ENCODE results near the gene LOC128125822. TPM values are rescaled to one million over a fixed set of nuclear protein-coding genes. Genes with fewer than 3 reads are reported as not detected.
"Not testable (repeated sequence)": the region's sequence is repeated elsewhere in the genome, so short reads cannot be mapped to it uniquely, and the experiment has no call there.

LOC128125822 gene

DNA sequence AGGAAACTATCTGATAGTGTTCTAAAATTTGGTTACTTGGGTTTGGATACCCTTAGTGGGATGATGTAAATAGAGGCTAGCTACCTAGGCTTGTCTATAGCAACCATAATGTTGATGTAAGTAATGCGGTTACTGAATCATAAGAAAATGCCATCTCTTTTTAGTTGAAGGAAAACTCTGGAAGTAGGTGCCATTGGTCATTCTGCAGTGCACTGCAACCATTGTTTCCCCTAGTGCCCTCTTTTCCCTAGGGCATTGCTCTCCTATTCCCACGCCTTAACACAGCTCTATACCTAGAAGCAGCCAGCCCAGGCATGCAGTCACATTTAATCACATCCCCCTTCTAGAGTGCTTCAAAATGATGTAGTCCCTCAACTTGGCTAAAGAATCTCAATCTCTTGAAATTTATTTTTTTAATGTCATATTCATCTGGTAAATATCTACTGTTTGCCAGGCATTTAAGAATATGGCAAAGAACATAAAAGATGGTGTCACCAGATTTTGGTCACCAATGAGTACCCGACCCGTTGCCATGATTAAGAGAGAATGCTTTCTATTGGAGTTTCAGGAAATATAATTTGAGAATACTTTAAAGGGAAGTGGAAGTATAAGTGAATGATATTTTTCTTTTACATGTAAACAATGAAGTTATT lies 10.4 kb downstream of the LOC128125822 start:
- DNase-seq (ENCODE audit: low spot score): no peak

DNA sequence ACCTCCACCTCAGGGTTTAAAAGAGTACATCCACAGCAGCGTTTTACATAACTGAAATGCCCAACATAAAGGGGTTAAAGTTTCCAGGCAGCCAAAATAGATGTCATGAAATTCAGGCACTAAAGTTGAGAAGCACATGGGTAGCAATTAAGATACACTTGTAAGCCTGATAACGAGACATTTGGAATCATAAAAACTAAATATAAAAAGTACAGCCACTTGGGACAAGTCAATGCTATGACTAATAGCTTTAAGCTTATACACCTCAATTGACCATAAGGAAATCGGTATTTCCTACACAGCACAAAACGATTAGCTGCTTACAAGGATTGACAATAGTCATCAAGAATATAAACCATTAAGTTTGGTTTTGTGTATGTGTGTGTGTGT lies 11.8 kb downstream of the LOC128125822 start:
- DNase-seq (ENCODE audit: low spot score): no peak

DNA sequence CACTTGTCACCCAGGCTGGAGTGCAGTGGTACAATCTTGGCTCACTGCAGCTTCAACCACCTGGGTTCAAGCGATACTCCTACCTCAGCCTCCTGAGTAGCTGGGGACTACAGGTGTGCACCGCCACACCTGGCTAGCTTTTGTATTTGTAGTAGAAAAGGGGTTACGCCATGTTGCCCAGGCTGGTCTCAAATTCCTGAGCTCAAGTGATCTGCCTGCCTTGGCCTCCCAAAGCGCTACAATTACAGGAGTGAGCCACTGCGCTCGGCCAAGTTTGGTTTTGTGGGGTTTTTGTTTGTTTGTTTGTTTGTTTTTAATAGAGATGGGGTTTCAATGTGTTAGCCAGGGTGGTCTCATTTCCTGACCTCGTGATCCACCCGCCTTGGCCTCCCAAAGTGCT lies 12.3 kb downstream of the LOC128125822 start:
- DNase-seq (ENCODE audit: low spot score): no peak

DNA sequence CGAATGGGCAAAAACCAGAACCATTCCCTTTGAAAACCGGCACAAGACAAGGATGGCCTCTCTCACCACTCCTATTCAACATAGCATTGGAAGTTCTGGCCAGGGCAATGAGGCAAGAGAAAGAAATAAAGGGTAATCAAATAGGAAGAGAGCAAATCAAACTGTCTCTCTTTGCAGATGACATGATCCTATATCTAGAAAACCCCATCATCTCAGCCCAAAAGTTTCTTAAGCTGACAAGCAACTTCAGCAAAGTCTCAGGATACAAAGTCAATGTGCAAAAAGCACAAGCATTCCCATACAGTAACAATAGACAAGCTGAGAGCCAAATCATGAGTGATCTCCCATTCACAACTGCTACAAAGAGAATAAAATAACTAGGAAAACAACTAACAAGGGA lies 13.4 kb downstream of the LOC128125822 start:
- not testable (repeated sequence) for DNase-seq (ENCODE audit: low spot score)

DNA sequence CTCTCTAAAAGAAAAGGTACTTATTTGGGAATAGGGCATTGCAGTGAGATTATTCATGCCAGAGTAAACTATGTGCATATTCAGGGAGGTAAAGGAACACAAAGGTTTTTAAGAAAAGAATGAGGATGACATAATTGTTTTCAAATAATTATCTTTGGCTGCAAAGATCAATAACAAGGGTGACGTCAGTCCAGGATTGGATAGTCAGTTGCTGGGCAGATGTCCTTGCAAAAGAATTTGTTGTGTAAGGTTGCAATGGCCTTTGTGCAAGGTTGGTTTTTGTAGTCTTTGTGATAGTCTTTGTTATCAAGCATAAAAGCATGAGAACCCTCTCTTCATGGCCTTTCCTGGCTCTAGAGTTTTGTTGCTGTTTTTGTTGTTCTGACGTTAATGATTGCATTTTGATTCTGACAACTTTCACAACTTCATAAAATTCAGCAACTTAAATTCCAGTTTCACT lies 17.7 kb downstream of the LOC128125822 start:
- DNase-seq (ENCODE audit: low spot score): no peak

DNA sequence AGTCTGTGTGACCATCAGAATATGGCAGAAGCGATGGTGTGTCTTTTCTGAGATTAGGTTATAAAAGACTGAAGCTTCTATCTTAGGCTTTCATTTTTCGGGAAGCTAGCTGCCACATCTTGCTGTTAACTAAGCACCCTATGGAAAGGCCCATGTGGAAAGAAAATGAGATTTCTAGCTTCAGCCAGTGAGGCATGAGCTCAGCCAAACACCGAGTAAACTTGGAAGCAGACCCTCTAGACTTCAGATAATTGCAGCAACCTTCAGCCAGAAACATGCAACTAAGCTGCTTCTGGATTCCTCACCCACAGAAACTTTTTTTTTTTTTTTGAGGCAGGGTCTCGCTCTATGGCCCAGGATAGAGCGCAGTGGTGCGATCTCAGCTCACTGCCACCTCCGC lies 20.6 kb downstream of the LOC128125822 start:
- no peak for DNase-seq (ENCODE audit: low spot score)

DNA sequence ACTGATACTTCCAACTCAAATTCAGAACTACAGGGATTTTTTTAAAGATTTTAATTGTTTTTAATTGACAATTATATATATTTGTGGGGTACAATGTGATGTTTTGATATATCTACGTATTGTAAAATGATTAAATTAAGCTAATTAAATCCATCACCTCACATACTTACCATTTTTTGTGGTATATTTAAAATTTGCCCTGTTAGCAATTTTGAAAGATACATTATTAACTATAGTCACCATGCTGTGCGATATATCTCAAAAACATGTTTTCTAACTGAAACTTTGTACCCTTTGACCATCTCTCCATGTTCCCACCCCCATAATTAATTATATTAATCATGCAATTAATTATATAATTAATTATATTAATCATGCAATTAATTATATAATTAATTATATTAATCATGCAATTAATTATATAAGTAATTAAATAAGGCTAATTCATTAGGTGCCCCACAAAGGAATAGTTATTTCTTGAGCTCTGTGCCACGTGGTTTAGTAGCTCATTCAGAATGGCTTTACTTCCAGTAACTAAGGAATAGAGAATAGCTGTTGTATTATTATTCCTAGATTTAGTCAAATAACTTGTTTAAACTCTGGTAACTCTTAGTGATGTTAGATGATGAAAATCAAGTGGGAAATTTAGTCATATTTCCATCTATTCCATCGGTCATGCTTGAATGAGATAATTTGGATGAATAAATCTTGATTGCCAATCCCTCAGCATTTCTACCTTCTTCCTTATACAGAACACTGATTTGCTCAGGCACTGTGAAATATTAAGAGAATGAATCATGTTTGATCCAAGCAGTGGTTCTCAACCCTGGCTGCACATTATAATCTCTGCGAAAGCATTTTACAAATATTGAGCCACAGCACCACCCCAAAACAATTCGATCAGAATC lies 25.1 kb downstream of the LOC128125822 start:
- no peak for DNase-seq (ENCODE audit: low spot score)

DNA sequence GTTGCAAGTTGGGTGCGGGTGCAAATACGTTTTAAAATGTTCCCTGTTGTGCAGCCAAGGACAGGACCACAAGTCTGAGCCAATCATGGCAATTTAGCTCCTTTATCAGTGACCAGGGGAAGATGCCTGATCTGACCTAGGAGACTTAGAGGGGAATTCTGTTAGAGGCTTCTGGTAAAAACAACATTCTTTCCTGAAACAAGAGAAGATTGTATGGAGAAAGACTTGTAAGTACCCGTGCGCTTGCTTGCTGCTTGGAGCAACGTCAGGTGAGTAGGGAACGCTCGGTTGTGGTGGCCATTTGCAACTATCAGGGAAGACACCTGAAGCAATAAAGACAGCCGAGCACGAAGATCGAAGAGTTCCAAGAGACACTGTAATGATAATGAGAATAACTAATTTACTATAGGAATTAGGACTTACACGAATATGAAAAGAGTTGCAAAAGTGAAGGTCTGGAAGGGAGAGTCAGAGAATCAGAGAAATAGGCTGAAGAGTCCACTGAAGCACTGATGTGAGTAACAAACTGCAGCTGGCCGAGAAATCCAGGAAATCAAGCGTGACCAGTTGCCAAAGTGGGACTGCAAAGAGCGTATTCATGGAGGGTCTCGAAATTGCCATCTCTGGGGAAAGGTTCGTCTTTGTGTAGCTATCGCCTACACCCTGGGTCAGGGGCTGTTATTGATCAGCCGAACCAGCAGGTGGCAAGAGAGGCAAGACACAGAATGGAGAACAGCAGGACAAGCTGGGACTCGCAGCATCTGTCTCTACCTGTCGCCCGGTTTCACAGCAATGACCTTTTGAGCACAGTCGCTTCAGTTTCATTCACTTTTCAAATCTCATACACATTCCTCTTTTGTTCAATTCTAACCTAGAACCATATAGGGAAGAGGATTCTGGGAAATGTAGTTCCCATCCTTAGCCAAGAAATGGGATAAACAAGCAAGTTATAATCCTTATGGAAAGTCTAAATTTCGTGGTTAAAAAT lies 26.1 kb downstream of the LOC128125822 start:
- peak; percentile 86 for DNase-seq (ENCODE audit: low spot score)

DNA sequence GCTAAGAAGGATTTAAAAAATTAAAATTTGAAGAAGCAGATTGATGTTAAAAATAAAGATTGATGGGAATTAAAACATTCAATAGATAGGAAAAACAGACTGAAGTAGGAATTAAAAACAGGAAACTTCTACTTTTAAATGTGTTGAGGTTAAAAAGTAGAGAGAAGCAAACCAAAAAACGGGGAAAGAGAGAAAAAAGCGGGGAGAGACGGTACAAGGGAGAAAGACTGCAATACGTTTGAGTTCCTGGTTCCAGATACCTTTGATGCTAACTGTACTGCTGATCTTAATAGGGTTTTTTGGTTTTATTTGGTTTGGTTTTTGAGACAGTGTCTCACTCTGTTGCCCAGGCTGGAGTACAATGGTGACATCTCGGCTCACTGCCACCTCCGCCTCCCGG lies 27.0 kb downstream of the LOC128125822 start:
- no peak for DNase-seq (ENCODE audit: low spot score)

DNA sequence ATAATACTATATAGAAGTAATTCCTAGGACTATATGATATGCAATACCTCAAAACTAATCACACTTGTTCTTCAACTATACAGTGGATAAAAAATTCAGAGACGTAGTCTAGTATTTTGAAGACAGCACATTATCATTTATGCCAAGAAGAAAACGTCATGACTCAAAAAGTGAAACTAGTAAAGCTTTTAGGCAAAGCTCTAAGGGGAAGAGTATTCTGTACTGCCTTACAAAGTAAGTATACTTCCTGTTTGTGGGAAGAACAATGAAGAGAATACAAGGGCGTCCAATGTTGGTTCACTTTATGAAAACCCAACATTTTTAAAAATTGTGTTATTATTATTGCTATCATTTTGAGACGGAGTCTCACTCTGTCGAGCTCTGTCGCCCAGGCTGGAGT lies 27.9 kb downstream of the LOC128125822 start:
- DNase-seq (ENCODE audit: low spot score): no peak

DNA sequence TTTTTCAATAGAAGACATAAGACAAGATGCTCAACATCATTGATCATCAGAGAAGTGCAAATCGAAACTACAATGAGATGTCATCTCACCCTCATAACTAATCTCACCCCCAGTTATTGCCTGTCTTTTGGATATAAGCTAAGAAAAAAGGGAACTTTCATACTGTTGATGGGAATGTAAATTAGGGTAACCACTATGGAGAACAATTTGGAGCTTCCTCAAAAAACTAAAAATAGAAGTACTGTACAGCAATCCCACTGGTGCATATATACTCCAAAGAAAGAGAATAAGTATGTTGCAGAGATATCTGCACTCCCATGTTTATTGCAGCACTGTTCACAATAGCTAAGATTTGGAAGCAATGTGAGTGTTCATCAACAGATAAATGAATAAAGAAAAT lies 37.0 kb downstream of the LOC128125822 start:
- DNase-seq (ENCODE audit: low spot score): no peak

DNA sequence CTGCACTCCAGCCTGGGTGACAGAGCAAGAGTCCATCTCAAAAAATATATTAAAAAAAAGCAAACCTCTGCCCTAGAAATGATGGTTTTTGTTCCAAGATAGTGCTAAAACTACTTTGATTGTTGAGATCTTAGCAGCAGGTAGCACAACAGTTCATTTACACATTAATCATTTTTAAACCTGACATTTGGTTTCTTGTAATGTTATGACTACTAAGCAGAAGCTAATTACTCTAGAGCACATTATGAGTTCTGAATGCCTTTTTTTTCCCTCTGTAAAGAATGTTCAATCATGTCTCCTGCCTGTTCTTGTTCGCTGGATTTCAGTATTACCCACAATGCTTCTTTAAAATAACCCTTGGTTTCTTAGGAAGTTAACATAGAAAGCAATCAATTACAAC lies 38.7 kb downstream of the LOC128125822 start:
- DNase-seq (ENCODE audit: low spot score): no peak

DNA sequence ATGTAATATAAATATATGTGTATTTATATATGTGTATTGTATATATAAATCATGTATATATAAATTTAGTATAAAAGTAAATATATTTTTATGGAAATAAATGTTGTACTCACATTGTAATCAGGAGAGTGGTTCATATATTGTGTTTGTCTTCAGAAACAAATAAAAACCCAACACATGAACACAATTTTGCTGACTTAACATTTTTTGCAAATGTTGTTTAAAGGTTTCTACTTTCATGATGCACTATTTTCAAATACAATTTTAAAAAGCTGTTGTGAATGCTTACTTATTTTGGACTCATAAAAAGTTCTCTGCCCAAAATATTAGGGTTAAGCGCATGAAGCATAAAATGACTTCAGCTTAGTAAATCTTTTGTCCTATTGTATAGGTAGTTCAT lies 39.3 kb downstream of the LOC128125822 start:
- no peak for DNase-seq (ENCODE audit: low spot score)

DNA sequence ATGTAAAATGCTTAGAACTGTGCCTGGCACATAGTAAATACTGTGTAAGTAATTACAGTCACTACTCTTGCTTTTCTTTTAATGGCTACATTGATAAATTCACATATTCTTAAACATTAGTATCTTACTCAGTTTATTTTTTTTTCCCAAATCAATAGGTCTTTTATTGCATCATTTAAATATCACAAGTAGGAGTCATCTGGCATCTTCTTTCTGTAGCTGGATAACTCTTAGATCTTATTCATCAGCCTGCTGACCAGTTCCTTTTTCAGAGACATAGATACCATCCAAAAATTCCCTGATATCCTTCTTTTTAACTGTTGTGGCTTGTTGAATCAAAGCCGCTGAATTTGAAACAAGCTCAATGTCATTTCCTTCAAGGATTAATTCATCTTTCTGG lies 43.3 kb downstream of the LOC128125822 start:
- DNase-seq (ENCODE audit: low spot score): no peak

Small RNAs within 50 kb of the gene (small RNA-seq; reads per million reads assigned to genes)
- not detected for gene AL513043.1

Other genes starting within 250 kb of the LOC128125822 start
- gene PTP4A1, start within 50 bp of the LOC128125822 start, total RNA-seq (2014; rRNA removed; shearing (Covaris generic)): 23.9 and 24.7 TPM in 2 replicates
- gene PHF3, start 63.3 kb downstream of the LOC128125822 start, total RNA-seq (2014; rRNA removed; shearing (Covaris generic)): 24.3 and 25.0 TPM in 2 replicates

All from HT-29 (cell line).